B cell (primary cell): ENCODE data around the gene PPP4R4.

ENCODE experiments used
- EZH2 ChIP-seq: IDR thresholded peaks from 2 replicates; pipeline ENCODE4 v1.6.1; 2012; ENCODE audit warnings: borderline replicate concordance, low read depth, mild to moderate bottlenecking, moderate library complexity, low read length; ENCODE audit not compliant: insufficient read depth, poor library complexity, severe bottlenecking
- TF ChIP-seq, protein P1 (sequence below): fragments of 200-600 bp; IDR thresholded peaks from one replicate; pipeline ENCODE4 v1.8.0; 2022; ENCODE audit warnings: antibody characterized with exemption, mild to moderate bottlenecking

DNA sequence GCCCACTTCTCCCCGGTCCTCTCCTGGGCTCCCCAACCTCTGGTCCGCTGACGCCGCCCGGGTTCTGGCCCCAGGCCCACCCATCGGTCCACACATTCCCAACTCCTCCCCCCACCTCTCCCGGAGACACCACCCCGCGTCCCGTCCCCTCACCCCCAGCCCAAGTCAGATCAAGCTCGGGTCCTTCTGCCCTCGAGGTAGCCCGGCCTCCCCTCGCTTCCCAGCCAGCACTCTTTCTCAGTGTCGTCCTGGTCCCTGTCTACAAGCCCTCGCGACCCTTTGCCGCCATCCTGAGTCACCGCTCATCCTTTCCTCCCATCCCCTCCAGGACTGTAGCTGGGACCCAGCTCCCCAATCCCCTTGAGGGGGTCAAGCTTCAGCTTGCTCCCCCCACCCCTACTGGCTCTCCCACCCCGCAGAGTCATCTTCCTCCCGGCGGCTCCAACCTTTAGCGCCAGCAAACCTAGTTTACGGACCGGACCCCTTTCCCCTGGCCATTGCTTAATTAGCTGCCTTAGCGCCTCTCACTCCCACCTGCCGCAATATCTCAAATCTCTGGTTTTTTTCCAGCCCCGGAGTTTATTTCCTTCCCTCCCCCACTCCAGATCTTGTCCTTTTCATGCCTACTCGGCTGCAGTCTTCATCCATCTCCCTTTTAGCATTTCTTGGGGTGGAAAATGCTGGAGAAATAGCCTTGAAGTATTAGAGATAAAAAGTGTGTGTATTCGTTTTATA, 1.1 kb downstream of the PPP4R4 start:
- TF ChIP-seq, protein P1, sequence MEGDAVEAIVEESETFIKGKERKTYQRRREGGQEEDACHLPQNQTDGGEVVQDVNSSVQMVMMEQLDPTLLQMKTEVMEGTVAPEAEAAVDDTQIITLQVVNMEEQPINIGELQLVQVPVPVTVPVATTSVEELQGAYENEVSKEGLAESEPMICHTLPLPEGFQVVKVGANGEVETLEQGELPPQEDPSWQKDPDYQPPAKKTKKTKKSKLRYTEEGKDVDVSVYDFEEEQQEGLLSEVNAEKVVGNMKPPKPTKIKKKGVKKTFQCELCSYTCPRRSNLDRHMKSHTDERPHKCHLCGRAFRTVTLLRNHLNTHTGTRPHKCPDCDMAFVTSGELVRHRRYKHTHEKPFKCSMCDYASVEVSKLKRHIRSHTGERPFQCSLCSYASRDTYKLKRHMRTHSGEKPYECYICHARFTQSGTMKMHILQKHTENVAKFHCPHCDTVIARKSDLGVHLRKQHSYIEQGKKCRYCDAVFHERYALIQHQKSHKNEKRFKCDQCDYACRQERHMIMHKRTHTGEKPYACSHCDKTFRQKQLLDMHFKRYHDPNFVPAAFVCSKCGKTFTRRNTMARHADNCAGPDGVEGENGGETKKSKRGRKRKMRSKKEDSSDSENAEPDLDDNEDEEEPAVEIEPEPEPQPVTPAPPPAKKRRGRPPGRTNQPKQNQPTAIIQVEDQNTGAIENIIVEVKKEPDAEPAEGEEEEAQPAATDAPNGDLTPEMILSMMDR: no peak
- peak; percentile 97 for TF ChIP-seq EZH2
